ENCODE data around the gene CNGA3. TPM values are rescaled to one million over a fixed set of nuclear protein-coding genes. Genes with fewer than 3 reads are reported as not detected.
A peak's percentile ranks its signal among the peaks of the same experiment; 100 is the strongest.

The CNGA3 gene
- total and polyA plus RNA-seq, 2 donors (not counting 3 experiments of a cell fraction or from before 2014, with no cell fraction given) = not detected

GRCh38 chr2:98408155-98408554, 61.9 kb downstream of the CNGA3 start:
- Histone ChIP-seq H3K9me1 (replicated peaks; ENCODE audit: control insufficient read depth, extremely low read depth, insufficient read depth, low read length) (no peaks in the 10 kb centered on the region), H3K36me3 (ENCODE audit: control insufficient read depth in 2 of 2, extremely low read depth in 1 of 2, insufficient read depth in 2 of 2, low read length in 2 of 2) (no peaks in the 10 kb centered on the region), H3K4me2 (ENCODE audit: insufficient read depth, low read length) (no peak overlapping the region), H3K9me3 (replicated peaks; ENCODE audit: control insufficient read depth, insufficient read depth, low read length) (no peaks in the 10 kb centered on the region), H2AFZ (ENCODE audit: low read depth, low read length) (no peak overlapping the region), H3K27me3 (ENCODE audit: control insufficient read depth in 2 of 2, insufficient read depth in 2 of 2, low read length in 2 of 2) (peaks cover 5 to 9% of the 10 kb centered on the region in 2 experiments), H4K20me1 (replicated peaks; ENCODE audit: control insufficient read depth, extremely low read depth, insufficient read depth, low read length) (no peaks in the 10 kb centered on the region), H3K9ac (replicated peaks; ENCODE audit: extremely low read depth, insufficient read depth, low read length) (no peak overlapping the region), H3K79me2 (ENCODE audit: control insufficient read depth, insufficient read depth, low read length) (no peaks in the 10 kb centered on the region), H3K4me1 (ENCODE audit: control insufficient read depth, extremely low read depth, insufficient read depth, low read length) (peaks cover 3% of the 10 kb centered on the region), H3K4me3 (replicated peaks in 1 of 3; ENCODE audit: insufficient read depth in 1 of 3, low read depth in 1 of 3, low read length in 3 of 3) (no peak overlapping the region), H3K27ac (ENCODE audit: insufficient read depth, low read depth, low read length) (no peak overlapping the region)
- DNase-seq (ENCODE audit: low read depth, low spot score) = no peak
- ChIA-PET POLR2A (no interaction called here), CTCF (interaction anchor here (0.8 kb wide), 1 partner anchor 134 kb away, joined by 3 read pairs; no protein-coding TSS in a partner anchor)
- intact Hi-C loops (cut with micrococcal nuclease) (no loop called here), dilution Hi-C loops (cut with MboI; ENCODE audit: extremely low pct_ligation_motif_present, low sequenced_read_pairs) (no loop called here)
- no peak for TF ChIP-seq POLR2A (IDR thresholded peaks at IDR 0.05; ENCODE audit: low read depth, low read length)
- TF ChIP-seq CTCF (IDR thresholded peaks at IDR 0.05; ENCODE audit: extremely low read depth in 1 of 2, insufficient read depth in 1 of 2, low read depth in 1 of 2, low read length in 2 of 2) = no peak
- TF ChIP-seq FOS (IDR thresholded peaks at IDR 0.05; ENCODE audit: borderline replicate concordance, insufficient read depth, low read length) = no peak
- TF ChIP-seq GATA2 (IDR thresholded peaks at IDR 0.05; ENCODE audit: insufficient read depth, insufficient read length, low read depth, low read length) = no peak
- TF ChIP-seq EZH2 (IDR thresholded peaks at IDR 0.05; ENCODE audit: borderline replicate concordance, low read depth, low read length, severe bottlenecking) = no peak
- no peak for TF ChIP-seq POLR2AphosphoS5 (IDR thresholded peaks at IDR 0.05; ENCODE audit: insufficient read depth, low read depth, low read length)
- TF ChIP-seq JUN (IDR thresholded peaks at IDR 0.05; ENCODE audit: borderline replicate concordance, insufficient read depth, insufficient read length, low read depth) = no peak
- no peak for TF ChIP-seq MAX (IDR thresholded peaks at IDR 0.05; ENCODE audit: insufficient read depth, insufficient read length)
- no peak for TF ChIP-seq MYC (IDR thresholded peaks at IDR 0.05; ENCODE audit: low read depth, low read length)
- no TSS peak for BruUV-seq (replicated peaks)
- FAIRE-seq = peak; percentile 24
